ENCODE measurements around the gene DISP3. TPM values are rescaled to one million over a fixed set of nuclear protein-coding genes. Genes with fewer than 3 reads are reported as not detected.

Gene DISP3
- total and polyA plus RNA-seq, 9 of the 15 experiments (the other 6 are each of a cell fraction or from before 2014, with no cell fraction given) = 0.03 to 0.19 (median 0.15) TPM; not detected in 5

DNA sequence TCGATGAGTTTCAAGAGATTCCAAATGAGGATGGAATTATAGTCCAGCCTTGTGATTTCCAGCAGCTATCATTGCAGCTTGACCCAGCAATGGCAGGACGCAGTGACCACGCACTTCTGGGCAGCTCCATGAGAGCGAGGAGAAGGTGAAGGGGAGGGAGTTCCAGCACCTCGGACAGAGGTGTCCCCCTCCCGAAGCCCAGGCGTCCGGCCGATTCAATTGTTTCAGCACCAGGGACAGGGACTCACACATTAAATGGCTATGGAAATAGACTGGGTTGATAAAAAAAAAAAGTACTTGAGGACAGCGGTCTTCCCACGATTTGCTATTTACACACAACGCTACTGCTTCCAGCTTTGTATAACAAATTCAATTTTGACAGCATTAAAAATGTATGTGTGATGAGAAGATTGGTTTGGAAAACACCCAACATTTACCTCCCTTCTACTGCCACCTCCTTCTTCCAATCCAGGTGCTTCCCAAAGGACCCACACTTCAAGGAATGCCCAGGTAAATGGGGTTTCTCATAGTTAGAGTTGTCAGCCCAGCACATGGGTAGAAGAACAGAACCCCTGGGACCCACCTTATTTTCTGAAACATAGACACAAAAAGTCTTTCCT is 71.8 kb downstream of the DISP3 start (continued):
- TF ChIP-seq, protein P1, sequence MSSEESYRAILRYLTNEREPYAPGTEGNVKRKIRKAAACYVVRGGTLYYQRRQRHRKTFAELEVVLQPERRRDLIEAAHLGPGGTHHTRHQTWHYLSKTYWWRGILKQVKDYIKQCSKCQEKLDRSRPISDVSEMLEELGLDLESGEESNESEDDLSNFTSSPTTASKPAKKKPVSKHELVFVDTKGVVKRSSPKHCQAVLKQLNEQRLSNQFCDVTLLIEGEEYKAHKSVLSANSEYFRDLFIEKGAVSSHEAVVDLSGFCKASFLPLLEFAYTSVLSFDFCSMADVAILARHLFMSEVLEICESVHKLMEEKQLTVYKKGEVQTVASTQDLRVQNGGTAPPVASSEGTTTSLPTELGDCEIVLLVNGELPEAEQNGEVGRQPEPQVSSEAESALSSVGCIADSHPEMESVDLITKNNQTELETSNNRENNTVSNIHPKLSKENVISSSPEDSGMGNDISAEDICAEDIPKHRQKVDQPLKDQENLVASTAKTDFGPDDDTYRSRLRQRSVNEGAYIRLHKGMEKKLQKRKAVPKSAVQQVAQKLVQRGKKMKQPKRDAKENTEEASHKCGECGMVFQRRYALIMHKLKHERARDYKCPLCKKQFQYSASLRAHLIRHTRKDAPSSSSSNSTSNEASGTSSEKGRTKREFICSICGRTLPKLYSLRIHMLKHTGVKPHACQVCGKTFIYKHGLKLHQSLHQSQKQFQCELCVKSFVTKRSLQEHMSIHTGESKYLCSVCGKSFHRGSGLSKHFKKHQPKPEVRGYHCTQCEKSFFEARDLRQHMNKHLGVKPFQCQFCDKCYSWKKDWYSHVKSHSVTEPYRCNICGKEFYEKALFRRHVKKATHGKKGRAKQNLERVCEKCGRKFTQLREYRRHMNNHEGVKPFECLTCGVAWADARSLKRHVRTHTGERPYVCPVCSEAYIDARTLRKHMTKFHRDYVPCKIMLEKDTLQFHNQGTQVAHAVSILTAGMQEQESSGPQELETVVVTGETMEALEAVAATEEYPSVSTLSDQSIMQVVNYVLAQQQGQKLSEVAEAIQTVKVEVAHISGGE (CRISPR knock-in tag; IDR thresholded peaks at IDR 0.05) = peak in 1 of 3 experiments; percentile 68; a peak in 2 of 6 replicates
- no peak for TF ChIP-seq SNIP1 (IDR thresholded peaks at IDR 0.05; ENCODE audit: low read depth)
- TF ChIP-seq RCOR1 (IDR thresholded peaks at IDR 0.05; ENCODE audit: borderline replicate concordance in 1 of 2, low read depth in 2 of 2, low read length in 2 of 2) = peak in 1 of 2 experiments; percentile 98; a peak in 2 of 4 replicates
- no peak for TF ChIP-seq CREB5 (CRISPR knock-in tag; IDR thresholded peaks at IDR 0.05)
- no peak for TF ChIP-seq ZNF174 (CRISPR knock-in tag; IDR thresholded peaks at IDR 0.05)
- TF ChIP-seq HCFC1 (IDR thresholded peaks at IDR 0.05; ENCODE audit: low read depth, low read length) = peak; percentile 63
- TF ChIP-seq GATAD2A (IDR thresholded peaks at IDR 0.05) = no peak
- no peak for TF ChIP-seq TCFL5 (CRISPR knock-in tag; conservative IDR thresholded peaks at IDR 0.05)
- no peak for TF ChIP-seq STAT5A (IDR thresholded peaks at IDR 0.05; ENCODE audit: borderline replicate concordance, low read length)
- no peak for TF ChIP-seq CREB1 (IDR thresholded peaks at IDR 0.05)
- TF ChIP-seq CREB1 (CRISPR knock-in tag; IDR thresholded peaks at IDR 0.05) = peak; percentile 62
- TF ChIP-seq ZEB2 (IDR thresholded peaks at IDR 0.05) = no peak
- TF ChIP-seq ZNF277 (CRISPR knock-in tag; IDR thresholded peaks at IDR 0.05; ENCODE audit: borderline replicate concordance) = no peak
- peak in 1 of 2 experiments; percentile 96; a peak in 2 of 4 replicates for TF ChIP-seq SRF (CRISPR knock-in tag; IDR thresholded peaks at IDR 0.05)
- no peak for TF ChIP-seq DACH1 (IDR thresholded peaks at IDR 0.05; ENCODE audit: partially characterized antibody)
- no peak for TF ChIP-seq PHF20 (IDR thresholded peaks at IDR 0.05; ENCODE audit: partially characterized antibody)
- TF ChIP-seq ZNF280A (IDR thresholded peaks at IDR 0.05; ENCODE audit: low read depth, partially characterized antibody) = no peak
- no peak for TF ChIP-seq THRA (IDR thresholded peaks at IDR 0.05)
- TF ChIP-seq RBFOX2 (IDR thresholded peaks at IDR 0.05; ENCODE audit: low read depth, low read length) = no peak
